SW480 (cell line): ENCODE measurements around the gene IGFBP2.

Experiments used
- DNase-seq: peaks from one replicate; pipeline ENCODE4 v3.0.0-alpha.2; 2016; ENCODE audit warnings: low spot score

IGFBP2 gene

DNA sequence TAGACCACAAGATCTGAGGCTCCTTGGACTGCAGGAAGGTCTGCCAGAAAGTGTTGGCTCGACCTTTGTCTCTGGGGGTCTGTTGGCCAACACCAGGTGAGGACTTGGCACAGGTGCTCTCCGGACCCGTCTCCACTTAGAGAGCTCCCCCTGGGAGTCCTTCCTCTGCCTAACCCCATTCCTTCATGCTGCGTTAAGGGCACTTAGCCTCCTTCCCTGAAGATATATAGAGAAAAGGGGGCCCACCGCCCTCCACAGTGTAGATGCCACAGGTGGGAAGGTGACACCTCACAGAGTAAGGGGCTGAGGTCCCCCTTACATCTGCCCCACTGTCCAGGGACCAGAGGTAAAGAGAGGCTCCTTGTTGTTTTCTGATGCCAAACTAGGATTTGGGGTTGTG lies 53.9 kb downstream of the IGFBP2 start:
- no peak for DNase-seq

DNA sequence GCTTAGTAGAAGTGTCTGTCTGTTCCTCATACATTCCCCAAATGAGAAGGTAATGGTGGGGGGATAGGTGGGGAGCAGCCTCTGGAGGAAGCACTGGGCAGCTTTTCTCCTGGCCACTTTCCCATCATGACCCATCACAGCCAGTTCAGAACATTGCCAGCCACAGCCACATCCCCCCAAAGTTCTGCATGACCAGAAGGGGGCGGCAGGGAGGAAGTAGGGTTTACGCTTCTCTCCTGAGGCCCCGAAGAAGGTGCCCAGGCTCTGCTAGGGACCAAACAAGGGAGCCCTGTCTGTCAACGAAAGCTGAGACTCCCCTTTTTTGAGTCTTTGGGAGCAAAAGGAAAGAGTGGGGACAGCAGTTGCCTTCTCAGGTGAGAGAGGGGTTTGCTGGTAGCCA lies 54.4 kb downstream of the IGFBP2 start:
- DNase-seq: no peak

DNA sequence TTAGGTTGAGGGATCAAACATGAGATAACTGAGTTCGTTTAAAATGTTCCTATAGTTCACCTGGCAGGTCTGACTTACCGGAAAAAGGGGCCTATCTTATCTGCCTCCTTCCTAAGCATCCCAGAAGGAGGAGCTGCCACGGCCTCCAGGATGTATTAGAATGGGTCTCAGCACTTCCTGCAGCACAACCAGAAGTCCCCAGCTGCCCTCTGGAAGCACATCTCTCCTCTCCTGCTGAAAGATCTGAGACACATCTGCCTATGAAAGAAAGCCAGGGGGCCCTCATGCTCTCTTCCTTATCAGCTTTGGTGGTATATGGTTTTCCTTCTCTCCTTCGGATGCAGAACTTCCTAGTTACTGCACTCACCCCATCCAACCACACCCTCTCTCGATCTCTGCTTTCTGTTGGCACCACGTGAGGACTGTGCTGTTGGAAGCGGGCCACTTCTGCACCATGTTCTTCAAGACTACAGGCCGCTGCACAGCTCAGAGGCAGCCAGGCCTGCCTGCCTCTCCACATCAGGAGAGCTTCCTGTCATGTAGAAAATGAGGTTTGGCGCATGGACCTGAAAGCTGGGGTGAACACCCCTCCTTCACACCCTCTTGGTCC lies 55.6 kb downstream of the IGFBP2 start:
- no peak for DNase-seq

DNA sequence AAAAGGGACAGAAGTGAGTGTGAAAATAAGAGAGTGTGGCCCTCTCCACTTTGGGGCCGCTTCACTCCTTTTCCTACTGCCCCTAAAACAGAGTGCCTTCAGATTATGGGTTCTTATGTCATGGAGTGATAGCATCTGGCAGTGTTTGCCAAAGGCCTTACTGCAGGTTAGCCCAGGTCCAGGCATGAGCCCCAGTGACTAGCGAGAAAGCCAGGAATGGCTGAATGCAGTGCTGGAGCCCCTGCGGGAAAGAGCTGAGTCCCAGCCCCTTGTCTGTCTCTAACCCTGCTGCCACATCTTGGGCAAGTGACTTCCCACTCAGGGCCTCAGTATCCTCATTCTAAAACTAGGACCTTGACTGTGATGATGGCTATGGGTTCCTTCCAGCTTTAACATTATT lies 56.2 kb downstream of the IGFBP2 start:
- no peak for DNase-seq

DNA sequence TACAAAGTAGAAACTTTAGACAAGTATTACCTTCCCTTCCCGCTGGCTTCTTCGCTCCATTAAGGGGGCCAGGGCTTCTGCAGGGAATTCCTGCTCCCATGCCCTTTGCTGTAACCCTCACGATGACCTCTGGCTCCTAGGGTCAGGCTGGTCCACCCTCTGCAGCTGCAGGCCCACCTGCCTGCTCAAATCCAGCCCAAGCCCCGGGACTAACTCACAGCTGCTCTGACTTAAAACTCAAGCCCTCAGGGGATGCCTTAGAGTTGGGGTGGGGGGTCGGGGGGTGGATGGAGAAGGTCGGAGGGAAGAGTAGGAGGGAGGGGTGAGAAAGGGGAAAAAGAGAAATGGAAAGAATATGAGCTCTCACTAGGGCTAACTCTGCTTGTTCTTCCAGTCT lies 57.2 kb downstream of the IGFBP2 start:
- DNase-seq: no peak

DNA sequence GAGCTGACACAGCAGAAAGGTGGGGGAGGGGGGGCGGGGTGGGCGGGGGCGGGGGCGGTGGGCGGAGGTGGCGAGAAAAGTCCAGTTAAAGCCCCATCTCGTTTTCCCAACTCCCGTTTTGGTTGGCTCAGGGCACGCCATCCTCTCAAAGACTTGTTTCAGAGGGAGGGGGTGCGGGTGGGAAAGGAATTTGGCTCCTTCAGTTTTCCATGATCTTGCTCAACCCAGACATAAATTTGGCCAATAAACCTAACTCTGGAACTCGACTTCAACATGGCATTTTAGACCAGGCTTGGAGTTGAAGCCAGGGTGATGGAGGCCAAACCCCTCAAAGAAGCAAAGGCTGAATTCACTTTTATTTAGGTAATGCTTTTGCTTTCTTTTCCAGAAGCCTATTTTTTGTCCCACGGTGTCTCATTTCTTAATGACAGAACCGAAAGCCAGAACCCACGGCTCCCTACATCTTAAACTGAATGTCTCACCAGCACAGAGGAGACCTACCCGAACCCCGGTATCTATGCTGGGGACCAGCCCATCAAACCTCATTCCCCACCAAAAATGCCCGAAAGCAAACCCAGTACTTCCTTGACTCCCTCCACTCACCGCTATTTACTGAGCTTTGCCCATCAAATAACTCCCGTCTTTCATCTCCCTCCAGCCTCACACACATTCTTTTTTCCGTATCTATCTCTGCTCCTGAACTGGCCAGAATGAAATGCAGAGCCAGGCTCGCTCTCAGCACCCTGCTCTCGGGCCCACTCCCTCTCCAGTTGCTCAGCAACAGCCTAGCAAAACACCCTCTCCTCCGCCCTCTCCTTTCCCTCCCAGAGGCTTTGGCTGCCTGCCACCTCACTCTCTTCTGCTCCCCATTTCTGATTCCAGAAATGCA lies 57.9 kb downstream of the IGFBP2 start:
- peak; percentile 76 for DNase-seq

DNA sequence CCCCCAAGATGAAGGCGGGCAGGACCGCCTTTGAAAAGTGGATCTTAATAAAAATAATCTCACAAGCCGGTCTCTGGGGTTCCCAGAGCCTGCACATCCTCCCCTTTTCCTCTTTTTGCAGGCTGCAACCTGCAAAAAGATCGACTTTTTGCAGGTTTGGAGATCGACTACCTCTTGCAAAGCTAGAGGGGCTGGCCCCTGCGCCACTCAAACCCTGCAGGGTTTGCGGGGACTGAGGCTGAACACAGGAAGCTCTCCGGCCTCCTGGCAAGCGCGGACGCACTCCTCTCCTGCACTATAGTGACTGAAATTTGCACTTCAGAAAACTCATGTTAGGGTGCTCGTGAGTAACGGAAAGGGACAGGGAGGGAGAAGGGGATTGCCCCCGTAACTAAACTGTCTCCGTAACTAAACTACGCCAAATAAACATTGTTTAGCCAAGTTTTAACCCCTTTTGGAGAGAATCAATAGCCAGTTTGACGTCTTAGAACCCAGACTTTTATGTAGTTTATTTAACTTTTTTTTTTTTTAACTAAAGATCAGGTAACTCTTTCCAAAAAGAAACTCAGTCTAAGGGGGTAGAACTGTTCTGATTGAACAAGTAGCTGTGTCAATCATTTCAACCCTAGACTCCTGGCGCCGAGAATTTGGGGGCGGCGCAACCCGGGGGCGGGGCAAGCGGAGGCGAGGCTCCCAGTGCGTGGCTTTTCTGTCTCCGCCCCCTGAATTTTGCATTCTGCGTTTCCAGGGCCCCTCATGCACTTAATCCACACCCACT lies 59.6 kb downstream of the IGFBP2 start:
- DNase-seq: peak; percentile 57

DNA sequence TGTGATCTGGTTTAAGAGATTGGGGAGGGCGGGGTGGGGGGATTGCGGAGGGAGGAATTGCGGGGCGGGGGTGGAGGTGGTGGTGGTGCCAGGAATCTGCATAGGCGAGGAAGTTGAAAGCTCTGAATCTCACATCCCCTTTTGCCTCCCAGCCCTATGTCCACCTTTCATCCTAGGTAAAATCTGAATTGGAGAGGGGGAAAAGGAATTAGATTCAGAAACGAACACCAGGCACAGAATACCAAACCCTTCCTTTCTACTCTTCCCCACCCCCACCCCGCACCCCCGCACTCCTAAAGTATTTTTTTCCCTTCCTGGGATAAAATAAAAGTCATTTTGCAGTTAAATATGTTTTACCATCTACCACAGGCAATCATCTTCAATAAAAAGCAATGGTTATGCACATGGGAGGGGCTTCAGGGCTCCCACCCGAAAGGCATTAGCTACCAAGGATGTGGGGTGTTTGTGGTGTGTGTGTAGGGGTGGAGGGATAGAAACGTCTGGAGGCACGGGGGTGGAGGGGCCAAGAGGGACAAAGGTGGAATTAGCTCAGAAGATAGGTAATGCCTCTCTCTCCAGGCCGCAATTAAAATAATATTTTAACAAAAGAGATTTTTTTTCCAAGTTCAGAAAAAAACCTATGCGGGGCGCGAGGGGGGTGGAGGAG lies 60.3 kb downstream of the IGFBP2 start:
- no peak for DNase-seq

DNA sequence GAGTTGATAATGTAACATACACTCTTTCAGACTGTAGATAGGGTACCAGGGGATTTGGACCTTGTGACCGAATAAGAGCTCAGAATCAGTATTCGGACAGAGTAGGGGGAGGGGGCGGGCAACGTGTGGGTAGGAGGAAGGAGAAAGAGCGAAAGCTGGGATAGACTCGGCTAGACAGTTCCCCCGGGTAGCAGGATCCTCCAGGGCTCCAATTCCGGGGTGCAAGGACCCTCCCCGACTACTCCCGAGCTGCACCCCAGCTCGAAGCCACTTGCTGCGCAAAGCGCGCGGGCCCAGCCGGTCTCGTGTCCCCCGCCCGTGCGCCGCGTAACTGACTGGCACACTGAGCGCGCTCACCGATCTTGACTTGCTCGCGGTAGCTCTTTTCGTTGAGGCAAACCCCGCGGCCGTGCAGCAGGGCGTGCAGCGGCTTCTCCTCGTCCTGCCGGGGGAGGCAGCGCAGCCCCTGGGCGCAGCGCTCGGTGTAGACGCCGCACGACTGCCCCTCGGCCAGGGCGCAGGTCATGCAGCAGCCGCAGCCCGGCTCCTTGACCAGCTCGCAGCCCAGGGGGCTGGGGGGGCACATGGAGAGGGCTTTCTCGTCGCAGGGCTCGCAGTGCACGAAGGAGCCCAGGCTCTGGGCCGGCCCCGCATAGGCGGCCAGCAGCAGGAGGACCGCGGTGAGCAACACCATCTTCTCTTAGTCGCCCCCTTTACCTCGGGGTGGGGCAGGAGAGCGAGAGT lies 61.0 kb downstream of the IGFBP2 start:
- peak; percentile 36 for DNase-seq

DNA sequence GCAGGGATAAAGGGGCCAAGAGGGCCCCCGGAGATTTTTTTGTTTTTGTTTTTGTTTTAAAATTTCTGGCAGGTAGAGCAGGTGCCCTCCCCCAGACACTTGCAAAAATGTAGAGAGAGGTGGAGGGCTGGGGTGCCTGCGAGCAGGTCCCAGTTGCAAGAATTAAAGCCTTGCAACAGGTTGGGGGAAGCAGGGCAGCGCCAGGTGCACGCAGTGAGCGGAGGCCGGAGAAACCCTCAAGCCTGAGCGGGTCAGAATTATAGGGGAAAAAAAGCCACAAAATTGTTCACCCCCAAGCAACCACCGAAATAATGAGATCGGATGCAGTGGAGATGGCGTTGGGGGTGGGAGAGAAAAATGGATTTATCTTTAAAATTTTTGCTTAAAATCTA lies 61.6 kb downstream of the IGFBP2 start:
- DNase-seq: no peak

DNA sequence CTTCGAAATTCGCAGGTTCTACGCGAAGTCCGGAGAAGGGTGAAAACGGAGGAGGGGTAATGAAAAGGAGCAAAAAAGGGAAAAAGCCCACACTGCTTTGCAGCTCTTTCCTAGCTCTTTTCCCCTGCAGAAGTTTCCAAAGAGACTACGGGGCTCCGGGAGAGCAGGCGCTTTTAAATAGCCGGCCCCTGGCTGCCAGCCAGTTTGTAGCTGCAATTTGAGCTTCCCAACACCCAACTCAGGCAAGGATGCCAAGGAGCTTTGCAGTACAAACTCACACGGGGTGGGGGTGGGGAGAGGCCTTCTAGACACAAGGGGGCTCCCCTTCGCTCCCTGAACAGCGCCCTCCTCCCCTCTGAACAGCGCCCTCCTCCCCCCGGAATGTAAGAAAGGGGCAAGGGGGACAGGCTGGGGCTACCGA lies 62.2 kb downstream of the IGFBP2 start, which contains the start of gene IGFBP5:
TSS of gene IGFBP5 (minus strand) at position 149 of the 421 bp plus-strand sequence. CDS start 774 bp downstream, outside the sequence.
- no peak for DNase-seq

DNA sequence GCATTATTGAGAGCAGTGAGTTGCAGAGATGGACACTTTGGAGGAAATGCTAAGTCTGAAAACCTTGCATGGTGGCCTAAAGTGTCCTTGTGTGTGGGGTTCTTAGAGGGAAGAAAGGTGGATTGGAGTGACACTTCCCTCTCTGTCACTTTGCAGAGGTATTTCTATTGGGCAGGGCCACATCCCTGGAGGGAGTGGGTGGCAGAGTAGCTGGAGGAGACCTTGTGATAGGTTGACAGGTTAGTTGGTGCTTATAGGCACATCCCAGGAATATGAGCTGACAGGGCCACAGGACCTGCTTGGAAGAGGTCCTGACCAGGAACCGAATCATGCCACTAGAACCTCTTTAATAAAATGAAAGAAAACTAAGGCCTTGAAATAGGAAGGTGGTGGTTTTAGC lies 63.1 kb downstream of the IGFBP2 start:
- DNase-seq: no peak

DNA sequence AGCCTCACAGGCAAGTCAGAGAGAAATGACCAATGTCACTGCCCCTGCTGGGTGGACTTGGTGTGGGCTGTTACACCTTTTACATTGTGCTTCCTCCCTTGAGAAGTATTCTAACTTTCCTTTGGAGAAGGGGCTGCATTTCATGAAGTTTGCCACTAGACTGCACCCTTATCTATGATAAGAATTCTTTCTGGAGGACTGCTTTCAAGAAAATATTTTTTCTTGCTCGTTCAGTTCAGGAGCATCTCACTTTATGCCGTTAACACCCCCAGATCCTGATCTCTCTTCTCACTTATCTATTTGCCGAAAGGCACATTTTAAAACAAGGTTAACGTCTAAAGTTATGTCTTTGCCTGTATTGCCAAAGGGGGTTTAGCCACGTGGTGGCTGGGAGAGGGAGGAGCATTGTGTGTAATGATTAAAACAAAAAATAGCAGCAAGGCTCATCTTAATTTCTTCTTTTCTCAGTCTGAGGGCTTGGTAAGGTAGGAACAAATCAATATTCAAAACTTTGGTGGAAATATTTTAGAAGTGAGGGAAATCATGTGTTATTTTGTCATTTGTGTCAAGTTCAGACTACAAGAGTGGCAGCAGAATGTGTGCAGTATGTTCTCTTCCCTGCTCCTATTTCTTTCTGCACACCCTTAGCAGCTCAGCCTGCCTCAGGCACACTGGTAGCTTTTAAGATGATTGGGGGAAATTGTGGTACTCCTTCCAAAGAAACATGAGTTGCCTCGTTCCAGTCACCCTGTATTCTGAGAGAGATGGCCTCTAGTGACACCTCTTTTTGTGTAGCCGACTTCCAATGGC lies 63.7 kb downstream of the IGFBP2 start:
- DNase-seq: peak; percentile 51

DNA sequence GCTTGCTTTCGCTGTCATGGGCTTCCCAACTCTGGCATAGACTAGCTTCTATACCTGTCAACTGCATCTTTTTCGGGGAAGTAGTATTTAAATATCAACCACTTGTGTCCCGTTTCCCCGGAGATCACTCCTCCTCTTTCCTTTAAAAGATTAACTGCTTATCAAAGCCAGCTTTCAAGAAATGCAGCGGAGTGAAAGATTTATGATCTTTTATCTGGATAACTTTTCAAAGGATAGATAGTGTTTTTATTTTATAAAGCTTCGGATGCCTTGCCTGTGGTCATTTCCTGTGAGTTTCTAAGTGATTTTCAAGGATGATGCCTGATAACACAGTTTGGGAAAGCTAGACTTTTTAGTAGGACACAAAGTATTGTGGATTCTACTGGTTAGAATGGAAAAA lies 65.1 kb downstream of the IGFBP2 start:
- DNase-seq: no peak

DNA sequence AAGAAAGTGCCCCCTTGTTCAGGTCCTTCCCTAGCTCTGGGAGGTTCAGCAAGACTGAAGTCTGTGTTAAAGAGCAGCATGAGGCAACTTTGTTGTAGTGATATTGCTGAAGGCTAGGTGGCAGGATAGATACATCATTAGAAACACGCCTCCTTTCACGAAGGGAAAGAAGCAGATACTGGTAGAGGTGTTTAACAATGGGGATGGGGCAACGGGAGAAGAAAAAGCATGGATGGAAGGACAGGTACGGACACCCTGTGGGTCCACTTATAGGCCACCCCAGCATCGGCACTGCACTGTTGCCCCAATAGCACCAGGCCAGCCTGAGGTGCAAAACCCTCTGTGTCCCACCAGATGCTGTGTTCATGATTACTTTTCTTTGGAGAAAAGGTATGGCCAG lies 65.7 kb downstream of the IGFBP2 start:
- peak; percentile 74 for DNase-seq

DNA sequence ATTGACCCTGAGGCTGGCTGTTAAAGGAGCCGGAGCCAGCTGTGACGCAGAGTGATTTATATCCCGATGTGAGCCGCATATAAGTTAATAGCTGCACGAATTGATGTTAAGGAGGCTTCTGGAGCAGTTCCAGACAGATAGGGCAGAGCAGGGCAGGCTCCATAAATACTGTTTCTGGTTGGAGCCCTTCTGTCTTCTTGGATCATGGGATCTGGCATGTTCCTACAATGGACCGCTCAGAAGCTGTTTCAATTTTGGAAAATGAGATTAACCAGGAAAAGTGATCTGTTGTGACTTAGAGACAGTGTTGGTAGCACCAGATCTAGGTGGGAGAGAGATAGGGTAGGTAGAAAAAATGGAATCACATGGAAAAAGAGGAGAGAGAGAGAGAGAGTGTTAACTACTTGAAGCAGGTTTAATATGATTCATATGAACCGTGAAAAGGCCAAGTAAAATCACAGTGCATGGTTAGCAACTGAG lies 66.9 kb downstream of the IGFBP2 start:
- DNase-seq: no peak

DNA sequence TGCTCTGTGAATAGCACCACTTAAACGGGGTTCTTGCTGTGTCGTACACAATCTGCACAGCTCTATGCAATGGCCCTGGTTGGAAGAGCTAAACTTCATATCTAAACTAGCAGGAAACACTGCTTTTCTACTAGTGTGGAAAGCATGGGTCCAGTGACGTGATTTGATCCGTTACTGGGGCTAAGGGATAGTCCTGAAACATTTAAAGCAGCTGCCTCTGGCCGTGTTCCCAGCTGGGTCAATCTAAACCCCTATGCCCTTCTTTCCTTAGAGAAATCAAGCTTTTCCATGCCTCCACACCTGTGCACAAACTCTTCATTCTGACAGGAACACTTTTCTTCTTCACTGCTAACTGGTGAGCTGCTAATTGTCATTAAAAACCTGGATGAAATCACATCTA lies 67.6 kb downstream of the IGFBP2 start:
- no peak for DNase-seq

DNA sequence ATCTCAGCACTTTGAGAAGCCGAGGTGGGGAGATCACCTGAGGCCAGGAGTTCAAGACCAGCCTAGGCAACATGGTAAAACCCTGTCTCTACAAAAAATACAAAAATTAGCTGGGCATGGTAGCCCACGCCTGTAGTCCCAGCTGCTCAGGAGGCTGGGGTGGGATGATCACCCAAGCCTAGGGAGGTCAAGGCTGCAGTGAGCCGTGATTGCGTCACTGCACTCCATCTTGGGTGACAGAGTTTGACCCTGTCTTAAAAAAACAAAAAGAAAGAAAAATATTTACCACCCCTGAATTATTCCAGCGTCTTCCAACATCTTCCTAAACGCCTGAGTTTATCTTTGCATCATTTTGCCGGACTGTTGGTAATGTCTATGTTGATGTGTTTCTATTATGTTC lies 68.3 kb downstream of the IGFBP2 start:
- DNase-seq: no peak

DNA sequence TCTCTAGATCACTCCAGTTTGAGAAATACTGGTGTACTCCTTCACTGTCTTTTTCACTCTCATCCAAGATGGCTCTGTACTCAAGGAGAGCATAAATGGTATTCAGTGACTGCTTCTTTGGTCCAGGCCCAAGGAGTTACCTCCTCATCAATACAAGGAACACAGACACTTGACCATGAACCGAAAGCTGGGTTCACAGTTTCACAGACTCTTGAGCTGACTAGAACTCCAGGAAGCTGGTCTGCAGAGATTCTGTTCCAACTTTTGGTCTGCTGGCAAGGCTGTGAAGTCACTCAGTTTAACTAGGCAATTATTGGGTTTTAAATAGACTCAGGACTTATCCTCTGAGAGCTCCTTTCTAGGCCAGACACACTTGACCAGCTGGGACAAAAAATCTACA lies 69.5 kb downstream of the IGFBP2 start:
- DNase-seq: no peak

DNA sequence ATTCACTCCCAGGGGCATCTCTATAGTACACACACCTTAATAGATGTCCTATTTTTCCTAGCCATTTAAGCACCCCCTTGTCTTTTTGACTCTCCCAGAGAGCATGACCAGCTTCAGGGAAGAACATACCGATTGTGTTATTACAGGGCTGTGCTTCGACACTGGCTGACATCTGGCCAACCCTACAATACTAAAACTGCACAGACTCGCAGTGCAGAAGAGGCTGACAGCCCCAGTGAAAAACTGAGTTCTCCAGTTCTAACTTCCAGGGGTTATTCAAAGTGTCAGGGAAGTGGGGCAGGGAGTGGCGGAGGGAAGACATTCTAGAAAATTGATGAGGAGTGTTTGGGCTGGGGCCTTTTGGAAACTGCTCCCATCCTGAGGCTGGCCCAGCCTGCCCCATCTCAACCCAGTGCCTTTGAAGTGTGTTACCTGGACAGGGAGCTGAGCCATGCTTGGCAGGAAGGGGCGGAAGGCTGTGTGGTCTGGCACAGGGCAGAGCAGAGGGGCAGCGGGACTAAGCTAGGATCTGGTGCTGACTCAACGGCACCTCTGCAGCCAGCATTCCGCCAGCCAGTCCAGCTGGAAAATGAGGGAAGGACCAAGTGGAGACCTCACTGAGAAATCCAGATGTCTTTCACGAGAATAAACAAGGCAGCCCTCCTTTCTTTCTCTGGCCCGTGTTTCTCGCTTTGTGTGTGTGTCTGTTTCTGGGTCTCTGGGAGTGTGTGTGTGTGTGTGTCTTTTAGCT lies 77.5 kb downstream of the IGFBP2 start:
- DNase-seq: no peak
